Left lung (tissue), 10 donors: Measurements from ENCODE around the gene GRPEL2. TPM values are rescaled to one million over a fixed set of nuclear protein-coding genes. Genes with fewer than 3 reads are reported as not detected.
A peak's percentile ranks its signal among the peaks of the same experiment; 100 is the strongest.

Experiments
- ATAC-seq: fragments of 200-7000 bp; cut with Tn5 transposase; one replicate; pipeline ENCODE4 v1.9.1; 2020; ENCODE audit warnings: moderate library complexity
- DNase-seq, 4 donors: peaks; one replicate each; pipeline ENCODE4 v3.0.0-alpha.2; 2013 to 2020
- H3K27ac ChIP-seq, 2 donors: fragments of 200-600 bp; sonication (generic) in 1 of 2; one replicate each; pipeline versions ENCODE4 v1.5.0 to v1.8.0; 2020 to 2021
- H3K27me3 ChIP-seq, 2 donors: fragments of 200-600 bp; sonication (generic) in 1 of 2; one replicate each; pipeline versions ENCODE4 v1.5.0 to v1.8.0; 2020 to 2021
- H3K36me3 ChIP-seq, 2 donors: fragments of 200-600 bp; sonication (generic) in 1 of 2; one replicate each; pipeline versions ENCODE4 v1.5.0 to v1.8.0; 2020 to 2021
- H3K4me1 ChIP-seq, 2 donors: fragments of 200-600 bp; one replicate each; pipeline ENCODE4 v1.8.0; 2021
- H3K4me3 ChIP-seq, 2 donors: fragments of 200-600 bp; sonication (generic) in 1 of 2; one replicate each; pipeline versions ENCODE4 v1.5.0 to v1.8.0; 2020 to 2021; ENCODE audit warnings: mild to moderate bottlenecking in 1 of 2
- H3K9me3 ChIP-seq, 2 donors: fragments of 200-600 bp; sonication (generic) in 1 of 2; one replicate each; pipeline versions ENCODE4 v1.5.0 to v1.8.0; 2020 to 2021
- intact Hi-C, 2 donors: fragments of 100-400 bp; cut with DNase I; formaldehyde crosslinking; loops; one replicate each; pipeline versions ENCODE4 v1.11.2 to v1.14.2; 2022
- polyA plus RNA-seq, 6 donors: library from polyadenylated mRNA; unstranded; fragments of 120-200 nt; gene quantifications; one replicate each; pipeline ENCODE4 v1.2.1, GENCODE V29; 2013; ENCODE audit not compliant: insufficient read length in 6 of 6
- total RNA-seq, 2 donors: library from RNA; stranded (reverse); fragmentation: NEBNext Ultra II Directional; extraction: Animal tissue kit (Norgen Biotek cat#: 25700); gene quantifications; one replicate each; pipeline ENCODE4 v1.2.1, GENCODE V29; 2021
- TF ChIP-seq, protein P1 (sequence below), 2 donors: fragments of 200-600 bp; sonication (generic) in 1 of 2; IDR thresholded peaks; one replicate each; pipeline versions ENCODE4 v1.5.0 to v1.8.0; 2021; ENCODE audit warnings: antibody characterized with exemption in 2 of 2
- donor health status: DM: no; HTN: yes; CAD: no.
- donor health status: DM: no; HTN: no; CAD: no.

GRPEL2 gene
- total and polyA plus RNA-seq, 8 donors, result 12.3 to 25.1 (median 24.2) TPM

DNA sequence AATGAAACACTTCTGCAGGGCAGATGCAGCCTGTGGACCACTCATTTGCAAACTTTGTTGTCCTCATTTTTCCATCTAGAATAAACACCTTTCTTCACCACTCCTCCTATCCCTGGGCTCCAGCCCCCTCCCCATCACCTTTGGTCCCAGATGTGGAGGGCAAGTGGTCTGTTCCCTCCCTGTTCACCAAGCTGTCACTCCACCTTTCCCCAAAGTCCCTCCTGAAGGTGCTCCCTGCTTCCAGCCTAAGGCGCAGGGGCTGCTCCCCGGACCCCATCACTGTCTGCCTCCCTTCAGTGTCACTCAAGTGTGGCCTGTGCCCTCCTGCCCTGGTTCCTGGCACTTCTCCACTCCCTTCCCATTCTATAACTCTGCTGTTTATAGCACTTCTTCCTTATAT is 19.4 kb downstream of the GRPEL2 start:
- no peak overlapping the region for H3K4me3 ChIP-seq
- DNase-seq, result no peak
- ATAC-seq, result no peak
- no peaks in the 10 kb centered on the region for H3K9me3 ChIP-seq
- peaks cover 0 to 11% of the 10 kb centered on the region in 2 donors for H3K4me1 ChIP-seq
- H3K27ac ChIP-seq, result no peak overlapping the region
- TF ChIP-seq, protein P1, sequence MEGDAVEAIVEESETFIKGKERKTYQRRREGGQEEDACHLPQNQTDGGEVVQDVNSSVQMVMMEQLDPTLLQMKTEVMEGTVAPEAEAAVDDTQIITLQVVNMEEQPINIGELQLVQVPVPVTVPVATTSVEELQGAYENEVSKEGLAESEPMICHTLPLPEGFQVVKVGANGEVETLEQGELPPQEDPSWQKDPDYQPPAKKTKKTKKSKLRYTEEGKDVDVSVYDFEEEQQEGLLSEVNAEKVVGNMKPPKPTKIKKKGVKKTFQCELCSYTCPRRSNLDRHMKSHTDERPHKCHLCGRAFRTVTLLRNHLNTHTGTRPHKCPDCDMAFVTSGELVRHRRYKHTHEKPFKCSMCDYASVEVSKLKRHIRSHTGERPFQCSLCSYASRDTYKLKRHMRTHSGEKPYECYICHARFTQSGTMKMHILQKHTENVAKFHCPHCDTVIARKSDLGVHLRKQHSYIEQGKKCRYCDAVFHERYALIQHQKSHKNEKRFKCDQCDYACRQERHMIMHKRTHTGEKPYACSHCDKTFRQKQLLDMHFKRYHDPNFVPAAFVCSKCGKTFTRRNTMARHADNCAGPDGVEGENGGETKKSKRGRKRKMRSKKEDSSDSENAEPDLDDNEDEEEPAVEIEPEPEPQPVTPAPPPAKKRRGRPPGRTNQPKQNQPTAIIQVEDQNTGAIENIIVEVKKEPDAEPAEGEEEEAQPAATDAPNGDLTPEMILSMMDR (IDR thresholded peaks at IDR 0.05), result no peak
- H3K36me3 ChIP-seq, result no peaks in the 10 kb centered on the region
- no peaks in the 10 kb centered on the region for H3K27me3 ChIP-seq
- intact Hi-C loops, result no loop called here

DNA sequence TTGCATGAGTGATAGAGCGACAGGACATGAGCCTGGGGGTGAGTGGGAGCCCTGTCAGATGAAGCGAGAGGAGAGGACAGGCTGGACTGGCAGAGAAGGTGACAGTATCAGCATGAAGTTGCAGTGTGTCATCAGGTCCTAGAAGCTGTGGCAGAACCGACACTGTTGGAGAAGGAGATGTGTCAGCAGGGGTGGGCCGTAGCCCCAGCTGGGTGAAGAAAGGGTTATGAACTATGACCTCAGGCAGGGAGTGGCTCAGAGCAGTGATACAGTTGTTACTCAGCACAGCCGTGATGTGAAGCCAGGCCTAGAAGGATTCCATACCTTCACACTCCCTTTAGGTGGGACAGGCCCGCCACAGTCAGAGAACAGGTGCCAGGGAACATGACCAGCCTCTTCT is 20.1 kb downstream of the GRPEL2 start:
- Histone ChIP-seq H3K27ac (no peak overlapping the region), H3K27me3 (no peaks in the 10 kb centered on the region), H3K9me3 (no peaks in the 10 kb centered on the region), H3K4me1 (peaks cover 0 to 4% of the 10 kb centered on the region in 2 donors), H3K36me3 (no peaks in the 10 kb centered on the region), H3K4me3 (no peak overlapping the region)
- ATAC-seq (no peak), DNase-seq (no peak)
- TF ChIP-seq, protein P1 (IDR thresholded peaks at IDR 0.05), result no peak
- intact Hi-C loops, result no loop called here

DNA sequence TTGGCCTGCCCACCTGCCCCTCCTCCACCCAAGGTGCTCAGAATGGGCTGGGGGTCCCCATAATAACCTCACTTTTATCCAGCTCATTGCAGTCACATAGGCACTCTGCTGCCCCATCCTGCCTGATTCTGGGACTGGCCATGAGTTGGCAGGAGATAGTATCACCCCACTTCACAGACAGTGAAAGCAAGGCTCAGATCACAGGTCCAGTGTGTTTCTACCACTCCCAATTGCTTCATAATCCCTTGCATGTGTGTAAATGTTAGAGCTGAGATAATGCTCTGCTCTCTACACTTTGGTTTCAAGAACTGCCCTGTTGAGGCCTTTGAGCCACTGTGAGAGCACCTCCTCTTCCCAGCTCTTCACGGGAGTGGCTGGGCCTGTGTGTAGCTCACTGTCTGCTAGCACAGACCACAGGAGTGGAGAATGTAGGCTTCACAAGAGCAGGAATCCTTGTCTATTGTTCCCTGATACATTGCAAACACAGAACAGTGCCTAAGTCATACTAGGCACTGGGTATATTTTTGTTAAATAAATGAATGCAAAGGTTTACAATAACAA is 20.9 kb downstream of the GRPEL2 start:
- no peak overlapping the region for H3K27ac ChIP-seq
- TF ChIP-seq, protein P1 (IDR thresholded peaks at IDR 0.05), result no peak
- H3K9me3 ChIP-seq, result no peaks in the 10 kb centered on the region
- ATAC-seq (no peak), DNase-seq (no peak)
- no peaks in the 10 kb centered on the region for H3K36me3 ChIP-seq
- no peak overlapping the region for H3K4me3 ChIP-seq
- H3K27me3 ChIP-seq, result no peaks in the 10 kb centered on the region
- intact Hi-C loops, result no loop called here
- H3K4me1 ChIP-seq, result peaks cover 0 to 8% of the 10 kb centered on the region in 2 donors

DNA sequence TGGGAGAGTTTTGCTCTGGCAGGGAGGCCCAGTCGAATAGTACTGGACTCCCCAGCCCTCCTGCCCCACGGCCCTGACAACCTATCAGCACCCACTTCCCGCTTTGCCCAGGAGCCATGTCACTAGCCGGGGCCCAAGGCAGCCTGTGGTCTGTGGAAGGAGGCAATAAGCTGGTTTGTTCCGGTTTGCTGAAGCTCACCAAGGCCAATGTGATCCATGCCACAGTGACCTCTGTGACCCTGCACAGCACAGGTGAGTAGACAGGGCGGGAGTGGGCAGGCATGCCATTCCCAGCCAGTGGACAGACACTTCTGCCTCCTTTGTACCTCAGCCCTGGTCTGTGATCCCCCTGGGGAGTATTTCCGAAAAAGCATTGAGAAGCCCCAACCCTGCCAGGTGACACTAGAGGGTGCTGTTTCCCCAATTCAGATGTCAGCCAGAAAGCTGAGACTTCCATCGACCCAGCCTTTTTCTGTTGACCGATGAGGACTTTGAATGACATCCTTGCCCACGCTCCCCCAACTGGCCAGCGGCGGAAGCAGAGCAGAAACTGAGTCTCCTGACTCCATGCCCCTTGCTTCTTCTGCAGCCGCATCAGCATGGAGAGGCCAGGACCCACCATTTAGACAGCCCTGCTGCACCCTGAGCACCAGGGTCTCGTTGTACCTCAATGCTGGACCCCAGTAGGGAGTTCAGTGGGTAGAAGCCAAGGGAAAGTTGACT is 22.1 kb downstream of the GRPEL2 start:
- no peaks in the 10 kb centered on the region for H3K27me3 ChIP-seq
- peak; percentile 72 for ATAC-seq
- H3K27ac ChIP-seq, result no peak overlapping the region
- DNase-seq, result peak in 1 of 4 donors; percentile 67
- H3K4me3 ChIP-seq, result no peak overlapping the region
- H3K9me3 ChIP-seq, result no peaks in the 10 kb centered on the region
- H3K4me1 ChIP-seq, result peaks cover 0 to 8% of the 10 kb centered on the region in 2 donors
- TF ChIP-seq, protein P1 (IDR thresholded peaks at IDR 0.05), result peak; percentile 65 to 77
- intact Hi-C loops, result no loop called here
- H3K36me3 ChIP-seq, result no peaks in the 10 kb centered on the region

DNA sequence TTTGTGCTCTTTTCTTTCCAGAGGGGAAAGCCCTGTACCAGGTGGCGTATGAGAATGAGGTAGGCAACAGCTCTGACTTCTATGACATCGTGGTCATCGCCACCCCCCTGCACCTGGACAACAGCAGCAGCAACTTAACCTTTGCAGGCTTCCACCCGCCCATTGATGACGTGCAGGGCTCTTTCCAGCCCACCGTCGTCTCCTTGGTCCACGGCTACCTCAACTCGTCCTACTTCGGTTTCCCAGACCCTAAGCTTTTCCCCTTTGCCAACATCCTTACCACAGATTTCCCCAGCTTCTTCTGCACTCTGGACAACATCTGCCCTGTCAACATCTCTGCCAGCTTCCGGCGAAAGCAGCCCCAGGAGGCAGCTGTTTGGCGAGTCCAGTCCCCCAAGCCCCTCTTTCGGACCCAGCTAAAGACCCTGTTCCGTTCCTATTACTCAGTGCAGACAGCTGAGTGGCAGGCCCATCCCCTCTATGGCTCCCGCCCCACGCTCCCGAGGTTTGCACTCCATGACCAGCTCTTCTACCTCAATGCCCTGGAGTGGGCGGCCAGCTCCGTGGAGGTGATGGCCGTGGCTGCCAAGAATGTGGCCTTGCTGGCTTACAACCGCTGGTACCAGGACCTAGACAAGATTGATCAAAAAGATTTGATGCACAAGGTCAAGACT is 22.8 kb downstream of the GRPEL2 start:
- Histone ChIP-seq H3K4me1 (peaks cover 0 to 8% of the 10 kb centered on the region in 2 donors), H3K4me3 (no peak overlapping the region), H3K27me3 (no peaks in the 10 kb centered on the region), H3K36me3 (no peaks in the 10 kb centered on the region), H3K9me3 (no peaks in the 10 kb centered on the region), H3K27ac (no peak overlapping the region)
- intact Hi-C loops, result no loop called here
- DNase-seq (no peak), ATAC-seq (no peak)
- TF ChIP-seq, protein P1 (IDR thresholded peaks at IDR 0.05), result no peak
